Measurements from ENCODE around the gene ZNF827. TPM values are rescaled to one million over a fixed set of nuclear protein-coding genes. Genes with fewer than 3 reads are reported as not detected.

Gene ZNF827
- total and polyA plus RNA-seq, 2 donors = 10.2 to 12.1 TPM

DNA sequence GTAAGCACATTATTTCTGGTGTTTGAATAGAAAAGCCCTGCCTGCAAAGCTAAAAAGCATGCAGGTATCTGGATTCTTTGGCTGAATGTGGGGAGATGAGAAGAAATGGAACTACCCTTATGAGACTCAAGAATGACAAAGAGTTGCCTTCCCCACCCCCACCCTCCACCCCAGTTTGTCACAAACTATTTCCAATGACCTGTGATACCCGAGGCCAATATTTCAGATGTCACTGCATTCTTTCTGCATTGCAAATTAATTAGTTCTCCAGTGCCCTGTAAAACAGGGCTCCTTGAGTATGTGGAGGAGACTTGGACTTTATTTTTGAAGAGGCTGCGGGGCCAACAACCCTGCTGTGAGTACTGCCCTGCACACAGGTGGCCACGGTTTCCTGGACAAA lies 116.4 kb downstream of the ZNF827 start:
- H3K27me3 ChIP-seq (ENCODE audit: control insufficient read depth in 2 of 2, insufficient read depth in 1 of 2, low read length in 1 of 2) = no peaks in the 10 kb centered on the region
- H3K4me1 ChIP-seq (ENCODE audit: control insufficient read depth in 2 of 2, insufficient read depth in 2 of 2, low read length in 2 of 2) = peaks cover 0 to 27% of the 10 kb centered on the region in 2 donors
- H3K9me3 ChIP-seq (ENCODE audit: control insufficient read depth in 2 of 2, insufficient read depth in 1 of 2, low read length in 1 of 2) = no peaks in the 10 kb centered on the region
- DNase-seq (ENCODE audit: low read depth in 6 of 9, low spot score in 9 of 9) = no peak
- peak overlapping the region in 1 of 2 donors; percentile 19 for H3K27ac ChIP-seq (ENCODE audit: low read depth in 1 of 2, low read length in 1 of 2)
- WGBS = 52% methylated on average over 3 of the region's 3 CpGs
- peaks cover 12 to 38% of the 10 kb centered on the region in 2 donors for H3K36me3 ChIP-seq (ENCODE audit: control insufficient read depth in 2 of 2, insufficient read depth in 2 of 2, low read length in 1 of 2)
- H3K4me3 ChIP-seq (ENCODE audit: low read length in 2 of 2) = no peak overlapping the region

DNA sequence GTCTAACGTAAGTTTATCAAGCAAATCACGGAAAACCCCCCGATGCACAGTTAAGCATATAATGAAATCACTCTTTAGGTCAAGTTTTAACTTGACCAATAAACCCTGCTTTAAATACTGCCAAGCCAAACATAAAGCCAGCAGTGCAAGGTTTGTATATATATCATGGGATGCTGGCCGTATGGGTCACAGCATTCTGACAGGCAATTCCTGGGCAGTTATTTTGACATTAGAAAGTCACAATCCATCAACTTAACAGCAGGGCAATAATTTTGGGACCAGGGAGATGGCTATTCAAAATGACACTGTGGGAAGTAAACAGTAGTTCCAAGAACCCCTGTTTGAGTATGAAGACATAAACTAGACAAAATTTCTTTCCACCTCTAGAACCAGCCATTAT lies 116.9 kb downstream of the ZNF827 start:
- Histone ChIP-seq H3K4me1 (ENCODE audit: control insufficient read depth in 2 of 2, insufficient read depth in 2 of 2, low read length in 2 of 2) (peaks cover 0 to 27% of the 10 kb centered on the region in 2 donors), H3K27me3 (ENCODE audit: control insufficient read depth in 2 of 2, insufficient read depth in 1 of 2, low read length in 1 of 2) (no peaks in the 10 kb centered on the region), H3K9me3 (ENCODE audit: control insufficient read depth in 2 of 2, insufficient read depth in 1 of 2, low read length in 1 of 2) (no peaks in the 10 kb centered on the region), H3K4me3 (ENCODE audit: low read length in 2 of 2) (no peak overlapping the region), H3K27ac (ENCODE audit: low read depth in 1 of 2, low read length in 1 of 2) (peak overlapping the region in 1 of 2 donors; percentile 19), H3K36me3 (ENCODE audit: control insufficient read depth in 2 of 2, insufficient read depth in 2 of 2, low read length in 1 of 2) (peaks cover 12 to 41% of the 10 kb centered on the region in 2 donors)
- 94% methylated on average over 4 of the region's 4 CpGs for WGBS
- no peak for DNase-seq (ENCODE audit: low read depth in 6 of 9, low spot score in 9 of 9)

DNA sequence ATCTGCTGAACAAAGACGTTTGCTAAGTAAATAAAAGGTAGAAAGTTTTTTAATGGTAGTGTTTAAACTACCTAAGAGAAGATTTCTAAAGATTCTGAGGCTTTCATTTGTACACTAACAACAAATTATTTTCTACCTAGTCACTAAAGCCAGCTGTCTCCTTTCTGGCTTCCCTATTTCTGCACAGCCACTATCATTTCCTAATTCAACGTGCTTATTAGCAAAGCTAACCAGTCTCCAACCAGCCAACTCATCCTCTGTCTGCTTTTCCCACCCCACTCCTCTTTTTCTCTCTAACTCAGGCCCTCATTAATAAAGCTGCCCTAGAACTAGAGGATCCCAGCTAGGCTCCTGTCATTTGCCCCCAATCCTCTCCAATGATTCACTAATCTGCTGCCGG lies 118.2 kb downstream of the ZNF827 start:
- DNase-seq (ENCODE audit: low read depth in 6 of 9, low spot score in 9 of 9) = no peak
- H3K27ac ChIP-seq (ENCODE audit: low read depth in 1 of 2, low read length in 1 of 2) = no peak overlapping the region
- H3K4me3 ChIP-seq (ENCODE audit: low read length in 2 of 2) = no peak overlapping the region
- H3K4me1 ChIP-seq (ENCODE audit: control insufficient read depth in 2 of 2, insufficient read depth in 2 of 2, low read length in 2 of 2) = peaks cover 0 to 27% of the 10 kb centered on the region in 2 donors
- no peaks in the 10 kb centered on the region for H3K27me3 ChIP-seq (ENCODE audit: control insufficient read depth in 2 of 2, insufficient read depth in 1 of 2, low read length in 1 of 2)
- H3K9me3 ChIP-seq (ENCODE audit: control insufficient read depth in 2 of 2, insufficient read depth in 1 of 2, low read length in 1 of 2) = no peaks in the 10 kb centered on the region
- peaks cover 10 to 48% of the 10 kb centered on the region in 2 donors for H3K36me3 ChIP-seq (ENCODE audit: control insufficient read depth in 2 of 2, insufficient read depth in 2 of 2, low read length in 1 of 2)
- 72% methylated on average over 3 of the region's 3 CpGs for WGBS

DNA sequence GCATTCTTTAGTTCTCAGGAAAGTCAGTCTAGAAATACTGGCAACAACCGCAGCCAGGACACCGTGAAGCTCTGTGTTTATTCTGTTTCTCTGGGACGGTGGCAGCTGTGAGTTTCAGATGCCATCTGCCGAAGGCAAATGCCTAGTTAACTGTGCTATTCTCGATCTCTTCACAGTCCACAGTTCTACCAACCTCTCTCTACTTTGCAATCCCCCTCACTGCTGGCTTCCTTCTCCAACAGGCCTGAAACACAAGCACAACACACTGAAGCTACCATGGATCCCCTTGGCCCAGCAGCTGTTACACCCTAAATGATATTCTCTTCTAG lies 118.8 kb downstream of the ZNF827 start:
- no peak overlapping the region for H3K27ac ChIP-seq (ENCODE audit: low read depth in 1 of 2, low read length in 1 of 2)
- H3K27me3 ChIP-seq (ENCODE audit: control insufficient read depth in 2 of 2, insufficient read depth in 1 of 2, low read length in 1 of 2) = no peaks in the 10 kb centered on the region
- peaks cover 6 to 48% of the 10 kb centered on the region in 2 donors for H3K36me3 ChIP-seq (ENCODE audit: control insufficient read depth in 2 of 2, insufficient read depth in 2 of 2, low read length in 1 of 2)
- no peak for DNase-seq (ENCODE audit: low read depth in 6 of 9, low spot score in 9 of 9)
- H3K9me3 ChIP-seq (ENCODE audit: control insufficient read depth in 2 of 2, insufficient read depth in 1 of 2, low read length in 1 of 2) = no peaks in the 10 kb centered on the region
- peaks cover 0 to 27% of the 10 kb centered on the region in 2 donors for H3K4me1 ChIP-seq (ENCODE audit: control insufficient read depth in 2 of 2, insufficient read depth in 2 of 2, low read length in 2 of 2)
- no peak overlapping the region for H3K4me3 ChIP-seq (ENCODE audit: low read length in 2 of 2)
- 92% methylated on average over 5 of the region's 5 CpGs for WGBS

DNA sequence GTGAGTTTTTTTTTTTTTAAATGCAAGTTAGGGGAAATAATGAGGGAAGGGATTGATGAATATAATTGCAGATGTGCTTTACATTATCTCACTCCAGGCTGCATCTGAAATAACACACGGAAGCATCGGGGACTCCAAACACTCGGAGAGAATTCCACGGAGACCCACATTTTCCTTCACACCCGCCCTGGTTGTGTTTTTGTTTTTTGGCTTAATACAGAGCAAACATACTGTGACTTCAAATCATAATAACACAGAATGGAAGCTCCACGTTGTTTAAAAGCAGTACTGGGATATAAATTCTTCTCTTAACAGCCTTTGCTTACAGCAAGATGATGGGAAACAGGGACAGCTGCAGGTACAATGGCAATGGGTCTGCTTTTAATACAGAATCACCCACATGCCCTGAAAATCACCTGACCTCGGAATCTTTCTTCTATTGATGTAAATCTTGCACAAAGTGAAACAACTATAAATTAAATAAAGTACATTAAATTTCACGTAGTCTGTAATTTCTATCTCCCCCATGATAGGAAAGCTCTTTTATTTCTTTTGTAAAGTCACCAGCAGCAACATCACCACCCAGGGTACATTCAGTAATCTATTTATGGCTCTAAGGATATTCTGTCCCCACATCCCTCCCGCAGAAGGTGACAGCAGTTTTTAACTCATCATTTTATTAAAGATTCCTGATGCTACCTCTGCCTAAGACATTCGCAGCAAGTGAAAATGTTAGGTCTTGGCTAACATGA lies 119.3 kb downstream of the ZNF827 start:
- H3K4me3 ChIP-seq (ENCODE audit: low read length in 2 of 2) = no peak overlapping the region
- peaks cover 6 to 51% of the 10 kb centered on the region in 2 donors for H3K36me3 ChIP-seq (ENCODE audit: control insufficient read depth in 2 of 2, insufficient read depth in 2 of 2, low read length in 1 of 2)
- H3K9me3 ChIP-seq (ENCODE audit: control insufficient read depth in 2 of 2, insufficient read depth in 1 of 2, low read length in 1 of 2) = no peaks in the 10 kb centered on the region
- H3K27me3 ChIP-seq (ENCODE audit: control insufficient read depth in 2 of 2, insufficient read depth in 1 of 2, low read length in 1 of 2) = no peaks in the 10 kb centered on the region
- H3K27ac ChIP-seq (ENCODE audit: low read depth in 1 of 2, low read length in 1 of 2) = no peak overlapping the region
- H3K4me1 ChIP-seq (ENCODE audit: control insufficient read depth in 2 of 2, insufficient read depth in 2 of 2, low read length in 2 of 2) = peaks cover 0 to 24% of the 10 kb centered on the region in 2 donors
- DNase-seq (ENCODE audit: low read depth in 6 of 9, low spot score in 9 of 9) = no peak
- WGBS = 96% methylated on average over 10 of the region's 10 CpGs

DNA sequence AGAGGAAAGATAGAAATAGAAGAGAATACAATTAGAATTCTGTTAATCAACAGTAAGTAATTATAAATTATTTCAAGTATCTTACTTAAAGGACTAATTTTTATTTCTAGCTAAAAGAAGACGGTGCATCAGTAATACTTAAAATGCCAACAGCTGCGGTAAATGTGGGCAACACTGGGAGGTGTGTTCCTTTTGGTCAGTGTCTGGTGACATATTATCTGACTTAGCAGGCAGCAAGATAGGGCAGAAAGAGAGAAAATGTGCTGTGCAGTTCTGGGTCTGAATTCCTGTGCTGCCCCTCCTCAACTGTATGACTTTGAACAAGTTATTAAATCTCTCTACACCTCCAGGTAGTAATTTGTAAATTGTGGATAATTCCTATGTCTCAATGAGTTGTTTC lies 120.6 kb downstream of the ZNF827 start:
- Histone ChIP-seq H3K36me3 (ENCODE audit: control insufficient read depth in 2 of 2, insufficient read depth in 2 of 2, low read length in 1 of 2) (peaks cover 12 to 60% of the 10 kb centered on the region in 2 donors), H3K9me3 (ENCODE audit: control insufficient read depth in 2 of 2, insufficient read depth in 1 of 2, low read length in 1 of 2) (no peaks in the 10 kb centered on the region), H3K4me1 (ENCODE audit: control insufficient read depth in 2 of 2, insufficient read depth in 2 of 2, low read length in 2 of 2) (peaks cover 0 to 13% of the 10 kb centered on the region in 2 donors), H3K4me3 (ENCODE audit: low read length in 2 of 2) (no peak overlapping the region), H3K27ac (ENCODE audit: low read depth in 1 of 2, low read length in 1 of 2) (no peak overlapping the region), H3K27me3 (ENCODE audit: control insufficient read depth in 2 of 2, insufficient read depth in 1 of 2, low read length in 1 of 2) (no peaks in the 10 kb centered on the region)
- DNase-seq (ENCODE audit: low read depth in 6 of 9, low spot score in 9 of 9) = no peak
- WGBS = over 99% methylated on average over 2 of the region's 2 CpGs

DNA sequence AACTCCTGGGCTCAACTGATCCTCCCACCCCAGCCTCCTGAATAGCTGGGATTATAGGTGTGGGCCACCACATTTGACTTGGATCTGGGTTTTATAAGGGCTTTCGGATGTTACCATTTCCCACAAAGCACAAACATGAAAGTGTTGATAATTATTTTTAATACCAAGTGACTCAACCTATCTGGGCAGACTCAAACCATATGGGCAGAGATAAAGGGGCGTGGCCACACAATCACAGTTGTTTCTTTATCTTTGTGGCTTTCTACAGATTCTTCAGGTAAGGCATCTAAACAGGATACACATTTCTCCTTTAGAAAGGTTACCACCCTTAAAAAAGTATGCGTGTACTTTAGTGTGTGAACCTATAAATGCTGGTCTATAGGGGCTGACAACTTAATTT lies 122.5 kb downstream of the ZNF827 start:
- Histone ChIP-seq H3K9me3 (ENCODE audit: control insufficient read depth in 2 of 2, insufficient read depth in 1 of 2, low read length in 1 of 2) (no peaks in the 10 kb centered on the region), H3K4me3 (ENCODE audit: low read length in 2 of 2) (no peak overlapping the region), H3K27me3 (ENCODE audit: control insufficient read depth in 2 of 2, insufficient read depth in 1 of 2, low read length in 1 of 2) (no peaks in the 10 kb centered on the region), H3K36me3 (ENCODE audit: control insufficient read depth in 2 of 2, insufficient read depth in 2 of 2, low read length in 1 of 2) (peaks cover 11 to 55% of the 10 kb centered on the region in 2 donors), H3K4me1 (ENCODE audit: control insufficient read depth in 2 of 2, insufficient read depth in 2 of 2, low read length in 2 of 2) (peaks cover 0 to 3% of the 10 kb centered on the region in 2 donors), H3K27ac (ENCODE audit: low read depth in 1 of 2, low read length in 1 of 2) (no peak overlapping the region)
- 98% methylated on average over 3 of the region's 3 CpGs for WGBS
- no peak for DNase-seq (ENCODE audit: low read depth in 6 of 9, low spot score in 9 of 9)

DNA sequence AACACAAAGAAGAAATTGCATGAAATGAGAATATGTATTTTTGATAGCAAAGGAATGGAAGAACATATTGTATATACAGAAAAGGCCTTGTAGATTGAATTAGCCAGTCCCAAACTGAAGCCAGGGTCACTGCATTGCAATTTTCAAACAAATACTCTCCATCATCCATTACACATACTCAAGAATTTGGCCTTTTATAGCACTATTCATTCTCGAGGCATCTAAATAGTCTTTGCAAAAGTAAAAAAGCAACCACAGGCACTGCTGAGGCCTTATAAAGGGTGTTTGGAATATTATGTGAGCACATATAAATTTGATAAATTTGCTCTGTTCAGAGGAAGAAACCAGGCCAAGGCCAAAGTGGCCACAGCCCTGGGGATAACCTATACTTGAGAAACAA lies 123.0 kb downstream of the ZNF827 start:
- H3K36me3 ChIP-seq (ENCODE audit: control insufficient read depth in 2 of 2, insufficient read depth in 2 of 2, low read length in 1 of 2) = peaks cover 11 to 55% of the 10 kb centered on the region in 2 donors
- no peak overlapping the region for H3K27ac ChIP-seq (ENCODE audit: low read depth in 1 of 2, low read length in 1 of 2)
- H3K27me3 ChIP-seq (ENCODE audit: control insufficient read depth in 2 of 2, insufficient read depth in 1 of 2, low read length in 1 of 2) = no peaks in the 10 kb centered on the region
- H3K4me1 ChIP-seq (ENCODE audit: control insufficient read depth in 2 of 2, insufficient read depth in 2 of 2, low read length in 2 of 2) = peaks cover 0 to 3% of the 10 kb centered on the region in 2 donors
- H3K9me3 ChIP-seq (ENCODE audit: control insufficient read depth in 2 of 2, insufficient read depth in 1 of 2, low read length in 1 of 2) = no peaks in the 10 kb centered on the region
- H3K4me3 ChIP-seq (ENCODE audit: low read length in 2 of 2) = no peak overlapping the region
- WGBS = 97% methylated on average over 1 of the region's 1 CpG
- DNase-seq (ENCODE audit: low read depth in 6 of 9, low spot score in 9 of 9) = no peak

DNA sequence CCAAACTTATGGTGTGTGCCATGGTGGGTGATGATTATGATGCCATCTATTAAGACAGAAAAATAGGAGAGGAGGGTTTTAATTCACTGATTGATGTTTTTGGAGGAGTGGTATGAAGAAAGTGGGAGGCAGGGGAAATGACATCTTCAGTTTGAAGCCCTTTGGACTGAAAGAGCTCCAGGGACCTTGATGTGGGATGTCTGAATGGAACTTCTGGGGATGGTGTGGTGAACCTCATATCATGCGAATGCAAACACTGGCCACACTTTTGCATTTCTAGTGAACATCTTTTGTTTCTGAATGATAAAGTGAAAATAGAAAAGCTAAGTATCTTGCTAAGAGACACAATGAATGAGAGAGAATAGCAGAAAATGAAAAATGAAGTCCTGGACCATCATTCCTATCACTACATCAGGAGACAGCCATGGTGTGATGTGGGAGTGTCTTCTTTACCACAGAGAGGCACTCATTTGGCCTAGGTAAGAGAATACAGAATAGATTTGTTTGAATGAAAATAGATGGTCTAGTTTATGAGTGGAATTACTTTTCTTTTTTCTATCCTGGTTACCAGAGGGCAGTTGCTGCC lies 123.5 kb downstream of the ZNF827 start:
- H3K27ac ChIP-seq (ENCODE audit: low read depth in 1 of 2, low read length in 1 of 2) = no peak overlapping the region
- H3K4me1 ChIP-seq (ENCODE audit: control insufficient read depth in 2 of 2, insufficient read depth in 2 of 2, low read length in 2 of 2) = no peaks in the 10 kb centered on the region
- no peak for DNase-seq (ENCODE audit: low read depth in 6 of 9, low spot score in 9 of 9)
- WGBS = 88% methylated on average over 1 of the region's 1 CpG
- no peak overlapping the region for H3K4me3 ChIP-seq (ENCODE audit: low read length in 2 of 2)
- no peaks in the 10 kb centered on the region for H3K27me3 ChIP-seq (ENCODE audit: control insufficient read depth in 2 of 2, insufficient read depth in 1 of 2, low read length in 1 of 2)
- H3K36me3 ChIP-seq (ENCODE audit: control insufficient read depth in 2 of 2, insufficient read depth in 2 of 2, low read length in 1 of 2) = peaks cover 11 to 54% of the 10 kb centered on the region in 2 donors
- H3K9me3 ChIP-seq (ENCODE audit: control insufficient read depth in 2 of 2, insufficient read depth in 1 of 2, low read length in 1 of 2) = no peaks in the 10 kb centered on the region
